PFSK-1 (cell line): ENCODE results near the gene UQCRC2.

ENCODE experiments used
- FOXP2 ChIP-seq: optimal IDR thresholded peaks from 2 replicates; pipeline ENCODE3; 2011; ENCODE audit warnings: borderline replicate concordance, control low read depth, inconsistent platforms; ENCODE audit not compliant: insufficient read depth; ENCODE audit errors: extremely low read length, extremely low read depth
- POLR2AphosphoS5 ChIP-seq: IDR thresholded peaks from 2 replicates; pipeline ENCODE4 v1.6.1; 2012; ENCODE audit warnings: low read depth, mild to moderate bottlenecking, control low read depth, low read length, moderate library complexity
- REST ChIP-seq, 2 experiments: IDR thresholded peaks; 2 replicates each; pipeline versions ENCODE4 v1.6.1 to v1.8.0; 2011 to 2012; ENCODE audit warnings: low read depth in 2 of 2, low read length in 2 of 2, control low read depth in 1 of 2, inconsistent platforms in 1 of 2, mild to moderate bottlenecking in 1 of 2, moderate library complexity in 1 of 2; ENCODE audit not compliant: insufficient read depth in 1 of 2
- SIN3A ChIP-seq: IDR thresholded peaks from 2 replicates; pipeline ENCODE4 v1.6.1; 2012; ENCODE audit warnings: mild to moderate bottlenecking, low read length, moderate library complexity, borderline replicate concordance; ENCODE audit not compliant: insufficient read depth
- TAF1 ChIP-seq: IDR thresholded peaks from 2 replicates; pipeline ENCODE4 v1.6.1; 2012; ENCODE audit warnings: low read length, control low read depth, borderline replicate concordance; ENCODE audit not compliant: insufficient read depth

Gene UQCRC2

GRCh38 chr16:21946889-21947635 is 6.1 kb upstream of the UQCRC2 start:
- TF ChIP-seq SIN3A: no peak

DNA sequence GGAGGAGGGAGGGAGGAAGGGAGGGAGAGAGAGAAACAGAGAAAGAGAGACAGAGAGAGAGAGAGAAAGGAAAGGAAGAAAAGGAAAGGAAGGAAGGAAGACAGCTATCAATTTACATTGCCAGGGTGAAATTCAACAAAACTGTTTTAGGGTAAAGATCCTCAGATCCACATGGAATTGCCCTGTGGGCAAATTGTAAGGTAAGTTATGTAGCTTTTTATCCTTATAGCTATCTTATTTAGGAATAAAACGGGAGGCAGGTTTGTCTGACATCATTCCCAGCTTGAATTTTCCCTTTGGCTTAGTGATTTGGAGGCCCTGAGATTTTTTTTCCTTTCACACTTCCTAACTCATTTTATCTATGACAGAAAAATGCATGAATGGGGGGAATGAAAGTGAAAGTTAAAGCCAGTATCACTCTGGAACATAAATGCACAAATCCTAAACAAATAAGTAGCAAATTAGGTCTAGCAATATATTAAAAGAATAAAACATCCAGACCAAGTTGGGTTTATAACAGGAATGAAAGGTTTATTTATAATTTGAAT is 3.4 kb upstream of the UQCRC2 start:
- TF ChIP-seq SIN3A (no peak), TAF1 (no peak), FOXP2 (no peak), POLR2AphosphoS5 (no peak), REST (IDR thresholded peaks at IDR 0.05; ENCODE audit: insufficient read depth in 1 of 2, low read depth in 2 of 2, low read length in 2 of 2) (no peak)

GRCh38 chr16:21950782-21951521 is 2.2 kb upstream of the UQCRC2 start:
- TF ChIP-seq FOXP2 (no peak), POLR2AphosphoS5 (no peak), SIN3A (no peak), TAF1 (no peak)

- no peak for TF ChIP-seq FOXP2
- no peak for TF ChIP-seq POLR2AphosphoS5
- no peak for TF ChIP-seq REST (IDR thresholded peaks at IDR 0.05; ENCODE audit: insufficient read depth in 1 of 2, low read depth in 2 of 2, low read length in 2 of 2)
- TF ChIP-seq TAF1: no peak
Measured at GRCh38 chr16:21952040-21952792, 945 bp upstream of the UQCRC2 start.

- TF ChIP-seq FOXP2: no peak
- no peak for TF ChIP-seq SIN3A
- TF ChIP-seq TAF1: no peak
- TF ChIP-seq POLR2AphosphoS5: no peak
- TF ChIP-seq REST (IDR thresholded peaks at IDR 0.05; ENCODE audit: insufficient read depth in 1 of 2, low read depth in 2 of 2, low read length in 2 of 2): no peak
Measured at GRCh38 chr16:21953541-21953902, 361 bp downstream of the UQCRC2 start.

GRCh38 chr16:21957714-21958346 is 4.7 kb downstream of the UQCRC2 start:
- TF ChIP-seq FOXP2 (no peak), SIN3A (no peak), REST (IDR thresholded peaks at IDR 0.05; ENCODE audit: insufficient read depth in 1 of 2, low read depth in 2 of 2, low read length in 2 of 2) (no peak), POLR2AphosphoS5 (no peak), TAF1 (no peak)
